GM18507 (cell line): Measurements from ENCODE around the gene HDAC4.
"Not testable (repeated sequence)": the region's sequence is repeated elsewhere in the genome, so short reads cannot be mapped to it uniquely, and the experiment has no call there.

ENCODE experiments used
- DNase-seq: peaks from one replicate; pipeline ENCODE4 v3.0.0; 2011; ENCODE audit warnings: low read depth; ENCODE audit not compliant: insufficient read length; ENCODE audit errors: extremely low spot score
- FAIRE-seq: peaks from 2 replicates; lab custom pipeline; 2011; peaks lifted over from hg19 to GRCh38; lab: Jason Lieb, UNC

HDAC4 gene

DNA sequence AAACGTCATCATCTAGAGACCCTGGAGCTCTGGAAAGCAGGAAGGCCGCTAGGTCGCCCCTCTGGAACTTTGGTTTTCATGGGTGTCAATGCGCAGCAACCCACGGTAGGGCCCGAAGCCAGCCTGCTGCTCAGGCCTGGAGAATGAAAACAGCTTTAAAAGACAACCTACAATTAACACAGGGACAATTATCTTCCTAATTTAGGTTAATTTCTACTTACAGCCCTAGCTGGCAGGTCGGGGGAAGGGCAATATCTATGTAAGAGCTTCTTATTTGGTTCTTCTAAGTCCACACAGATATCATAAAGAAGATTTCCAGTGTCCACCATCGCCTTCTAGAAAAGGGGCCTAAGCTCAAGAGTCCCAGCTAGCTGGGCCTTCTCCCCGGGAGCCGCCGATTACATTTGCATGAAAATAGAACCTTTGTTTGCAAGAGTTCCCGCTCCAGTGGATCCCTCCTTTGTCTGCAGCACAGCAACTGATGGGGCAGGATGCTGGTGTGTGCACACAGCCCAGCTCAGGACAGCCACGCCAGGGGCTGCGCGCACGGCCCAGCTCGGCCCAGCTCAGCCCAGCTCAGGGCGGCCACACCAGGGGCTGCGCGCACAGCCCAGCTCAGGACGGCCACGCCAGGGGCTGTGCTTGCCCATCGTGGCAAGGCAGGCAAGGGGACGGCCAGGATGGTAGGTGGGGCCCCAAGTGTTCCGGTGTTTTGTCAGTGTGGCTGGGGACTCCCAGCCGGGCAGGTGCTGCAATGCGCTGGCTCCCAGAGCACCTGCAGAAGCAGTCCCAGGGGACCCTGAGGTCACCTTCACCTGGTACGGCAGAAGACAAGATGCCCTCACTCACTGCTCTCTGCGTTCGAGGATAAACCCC lies 109.1 kb downstream of the HDAC4 start:
- no peak for DNase-seq
- FAIRE-seq: no peak

DNA sequence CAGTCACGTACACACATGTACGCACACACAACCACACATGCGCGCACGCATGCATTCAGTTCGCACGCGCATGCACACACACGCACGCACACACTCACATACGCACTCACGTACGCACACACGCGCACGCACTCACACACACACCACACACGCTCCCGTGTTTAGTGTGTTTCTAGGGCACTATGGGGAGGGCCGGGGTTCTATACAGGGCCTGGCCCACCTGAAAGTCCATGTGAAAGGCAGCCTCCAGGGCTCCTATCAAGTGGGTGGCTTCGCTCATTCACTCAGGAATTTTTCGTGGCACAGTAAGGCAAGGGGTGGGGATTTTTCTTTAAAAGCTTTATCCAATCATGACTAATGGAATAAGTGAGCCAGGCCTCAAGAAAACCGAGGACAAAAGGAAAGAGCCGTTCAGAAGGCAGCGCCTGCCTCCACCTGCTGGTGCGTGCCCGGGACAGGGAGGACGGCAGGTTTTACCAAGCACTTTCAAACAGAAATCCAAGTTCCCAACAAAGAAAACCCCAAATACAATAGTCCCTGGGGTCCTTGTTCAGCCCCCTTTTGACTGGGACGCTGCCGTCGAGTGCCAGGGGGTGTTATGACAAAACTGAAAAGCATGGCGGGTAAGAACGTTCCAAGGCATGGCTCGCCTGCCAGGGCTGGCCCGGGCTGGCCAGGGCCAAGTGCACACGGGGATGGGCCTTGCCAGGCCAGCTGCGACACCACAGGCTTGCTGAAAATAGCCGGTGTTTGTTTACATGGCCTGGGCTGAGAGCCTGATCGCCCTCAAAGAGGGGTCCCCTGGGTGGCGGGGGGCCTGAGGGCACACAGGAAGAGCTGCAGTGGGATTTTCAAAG lies 110.0 kb downstream of the HDAC4 start:
- FAIRE-seq: no peak
- DNase-seq: no peak

DNA sequence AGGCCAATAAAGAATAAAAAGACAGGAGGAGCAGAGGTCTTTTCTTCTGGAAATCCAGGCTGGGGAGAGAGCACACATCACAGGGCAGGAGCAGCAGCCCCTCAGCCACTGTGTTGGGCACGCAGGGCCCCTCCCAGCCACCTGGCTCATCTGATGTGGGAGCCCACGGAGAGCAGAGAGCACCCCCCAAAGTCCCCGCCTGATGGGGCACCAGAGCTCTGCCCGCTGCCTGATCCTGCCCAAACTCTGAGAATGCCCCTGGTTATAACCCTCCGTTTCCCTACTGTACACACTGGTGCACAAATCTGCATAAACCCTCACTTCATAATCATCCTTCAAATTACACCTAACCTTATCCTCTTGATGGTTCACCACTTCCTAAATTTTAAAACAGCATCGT lies 111.3 kb downstream of the HDAC4 start:
- no peak for FAIRE-seq

DNA sequence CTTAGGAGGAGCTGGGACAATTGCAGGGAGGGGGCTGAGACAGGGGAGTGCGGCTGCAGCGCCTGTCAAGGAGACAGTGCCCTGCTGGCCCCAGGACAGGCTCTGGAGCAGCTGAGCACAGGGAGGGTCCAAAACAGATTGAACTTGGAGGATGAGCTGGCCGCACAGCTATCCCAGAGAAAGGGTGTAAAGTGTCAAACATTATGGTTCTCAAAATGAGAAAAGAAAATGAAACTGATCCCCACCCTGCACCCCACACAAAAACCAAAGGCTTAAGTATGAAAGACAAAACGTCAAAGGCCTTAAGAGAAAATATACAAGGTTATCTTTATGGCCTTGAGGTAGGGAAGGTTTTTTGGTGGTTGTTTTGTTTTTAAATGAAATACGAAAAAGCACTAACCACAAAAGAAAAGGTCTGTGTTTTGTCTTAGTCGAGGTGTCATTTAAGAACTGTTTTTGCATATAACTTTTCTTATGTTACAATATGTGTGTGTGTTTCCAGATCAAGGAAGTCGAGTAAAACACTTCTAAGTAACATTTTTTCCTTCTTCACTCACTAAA lies 111.8 kb downstream of the HDAC4 start:
- DNase-seq (no peak), FAIRE-seq (peak; percentile 82)

More for the DNA sequence above, 111.3 kb downstream of the HDAC4 start:
- DNase-seq: no peak

GRCh38 chr2:239288237-239288636 lies 112.6 kb downstream of the HDAC4 start:
- DNase-seq (no peak), FAIRE-seq (no peak)

DNA sequence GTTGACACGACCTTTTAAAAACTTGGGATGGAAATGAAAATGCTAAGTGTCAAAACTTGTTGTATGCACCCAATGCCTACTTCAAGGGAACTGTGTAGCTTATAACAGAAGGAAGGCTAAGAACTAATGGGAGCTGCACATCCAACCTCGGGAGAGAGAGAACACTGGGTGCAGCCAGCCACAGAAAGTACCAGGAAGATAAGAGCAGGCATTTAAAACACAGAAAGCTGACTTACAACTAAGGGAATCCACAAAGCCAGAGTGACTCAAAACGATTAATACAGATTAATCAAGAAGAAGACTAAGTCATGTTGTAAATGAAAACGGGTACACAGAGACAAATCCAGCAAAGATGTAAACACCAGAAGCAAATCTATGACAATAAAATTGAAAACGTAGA lies 113.4 kb downstream of the HDAC4 start:
- FAIRE-seq (no peak), DNase-seq (no peak)

DNA sequence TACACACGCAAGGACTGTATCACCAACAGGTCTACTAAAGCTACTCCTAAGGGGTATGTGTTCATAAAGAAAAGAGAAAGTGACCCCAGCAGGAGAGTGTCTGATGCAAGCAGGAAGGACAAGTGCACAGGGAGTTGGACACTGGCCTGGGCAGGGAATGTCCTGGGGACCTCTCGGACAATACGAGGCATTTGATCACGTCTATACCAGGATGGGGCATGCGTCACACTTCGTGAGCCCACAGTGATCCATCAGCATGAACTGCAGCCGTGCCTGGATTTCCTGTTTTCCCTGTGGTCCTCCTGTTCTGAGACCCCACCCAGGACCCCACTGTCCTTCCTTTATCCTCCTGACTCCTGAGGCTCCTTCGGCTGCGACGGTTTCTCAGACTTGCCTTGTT lies 113.9 kb downstream of the HDAC4 start:
- FAIRE-seq (no peak), DNase-seq (no peak)

DNA sequence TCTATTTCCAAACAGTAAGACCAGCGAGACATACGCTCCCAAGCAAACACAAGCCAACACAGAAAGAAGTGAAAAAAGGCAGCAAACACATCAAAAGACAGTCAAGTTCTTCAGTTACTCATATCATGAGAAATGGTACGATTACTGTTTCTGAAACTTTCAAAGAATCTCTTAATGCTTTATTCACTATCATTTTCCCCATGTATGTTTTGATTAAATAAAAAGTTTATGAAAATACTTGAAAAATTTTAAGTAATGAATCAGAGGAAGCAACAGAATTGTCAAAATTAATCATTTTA lies 114.9 kb downstream of the HDAC4 start:
- FAIRE-seq (no peak), DNase-seq (no peak)

GRCh38 chr2:239285071-239285931 lies 115.5 kb downstream of the HDAC4 start:
- DNase-seq (no peak), FAIRE-seq (no peak)

DNA sequence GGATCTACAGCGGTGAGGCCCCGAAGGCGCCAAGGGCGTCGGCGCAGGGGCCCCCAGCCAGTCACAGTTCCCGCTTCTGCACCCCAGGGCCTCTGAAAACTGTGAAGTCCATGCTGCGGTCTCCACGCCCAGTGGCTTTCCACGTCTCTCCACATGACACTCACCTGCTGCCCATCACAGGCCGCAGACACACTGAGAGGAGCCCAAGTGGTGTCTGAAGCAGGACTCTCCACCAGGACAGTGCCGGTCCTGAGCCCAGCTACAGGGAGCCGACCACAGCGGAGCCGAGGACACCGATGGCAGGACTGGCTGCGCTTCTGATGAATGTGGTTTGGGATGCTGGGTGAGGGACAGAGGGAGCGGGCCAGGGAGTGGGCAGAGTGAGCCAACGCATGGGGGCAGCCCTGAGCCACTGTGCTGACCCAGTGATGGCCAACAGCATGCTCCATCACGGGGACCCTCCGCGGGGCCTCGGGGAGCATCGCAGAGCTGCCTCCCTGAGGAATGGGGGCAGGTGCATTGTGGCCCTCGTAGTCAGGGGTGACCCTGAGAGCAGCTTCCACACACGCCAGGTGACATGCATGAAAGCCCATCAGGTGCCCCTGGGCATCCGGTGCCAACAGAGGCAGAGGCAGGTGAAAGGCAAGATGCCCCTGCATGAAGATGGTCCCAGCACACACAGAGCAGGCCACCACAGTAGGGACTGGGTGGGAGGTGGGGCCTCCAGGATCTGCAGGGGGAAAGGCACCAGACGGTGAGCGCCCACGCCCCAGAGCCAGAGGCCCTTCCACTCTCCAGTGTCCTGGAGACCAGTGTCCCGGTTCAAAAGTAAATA lies 116.6 kb downstream of the HDAC4 start:
- FAIRE-seq (no peak), DNase-seq (no peak)

- FAIRE-seq (no peak), DNase-seq (no peak)
Measured at GRCh38 chr2:239283288-239283945, 117.4 kb downstream of the HDAC4 start.

GRCh38 chr2:239282448-239283287 lies 118.2 kb downstream of the HDAC4 start:
- FAIRE-seq (no peak), DNase-seq (no peak)

- not testable (repeated sequence) for FAIRE-seq, DNase-seq
Measured at GRCh38 chr2:239280296-239281017, 120.4 kb downstream of the HDAC4 start.

GRCh38 chr2:239279508-239280295 lies 121.1 kb downstream of the HDAC4 start:
- FAIRE-seq (no peak), DNase-seq (no peak)

- DNase-seq: no peak
Measured at GRCh38 chr2:239278941-239279365, 121.9 kb downstream of the HDAC4 start.

GRCh38 chr2:239278361-239278760 lies 122.5 kb downstream of the HDAC4 start:
- no peak for FAIRE-seq

More at GRCh38 chr2:239278941-239279365, 121.9 kb downstream of the HDAC4 start:
- FAIRE-seq: no peak

More at GRCh38 chr2:239278361-239278760, 122.5 kb downstream of the HDAC4 start:
- DNase-seq: no peak
